GM19238 (cell line): ENCODE measurements around the gene CCDC167.

Experiments used
- DNase-seq: peaks from one replicate; pipeline ENCODE4 v3.0.0; 2011; ENCODE audit warnings: low spot score; ENCODE audit not compliant: insufficient read length

CCDC167 gene

GRCh38 chr6:37489697-37490336 lies 9.9 kb downstream of the CCDC167 start:
- no peak for DNase-seq

- DNase-seq, result no peak
Observed at GRCh38 chr6:37488476-37488875, 11.2 kb downstream of the CCDC167 start.

- DNase-seq, result no peak
Observed at GRCh38 chr6:37487591-37488380, 11.9 kb downstream of the CCDC167 start.

- DNase-seq, result no peak
Observed at GRCh38 chr6:37486121-37486839, 13.4 kb downstream of the CCDC167 start.

GRCh38 chr6:37485291-37485702 lies 14.4 kb downstream of the CCDC167 start:
- DNase-seq, result no peak

- DNase-seq, result no peak
Observed at GRCh38 chr6:37484786-37485170, 14.9 kb downstream of the CCDC167 start.

- DNase-seq, result peak; percentile 81
Observed at GRCh38 chr6:37483917-37484785, 15.5 kb downstream of the CCDC167 start.

GRCh38 chr6:37483252-37483901 lies 16.3 kb downstream of the CCDC167 start:
- DNase-seq, result no peak

- DNase-seq, result no peak
Observed at GRCh38 chr6:37482606-37483251, 17.0 kb downstream of the CCDC167 start.

GRCh38 chr6:37481711-37482605 lies 17.7 kb downstream of the CCDC167 start:
- no peak for DNase-seq

GRCh38 chr6:37480951-37481534 lies 18.6 kb downstream of the CCDC167 start:
- no peak for DNase-seq

- no peak for DNase-seq
Observed at GRCh38 chr6:37480118-37480736, 19.5 kb downstream of the CCDC167 start.

GRCh38 chr6:37479266-37479854 lies 20.3 kb downstream of the CCDC167 start:
- DNase-seq, result no peak

- no peak for DNase-seq
Observed at GRCh38 chr6:37478827-37479226, 20.9 kb downstream of the CCDC167 start.

GRCh38 chr6:37477656-37478435 lies 21.8 kb downstream of the CCDC167 start:
- no peak for DNase-seq

GRCh38 chr6:37477191-37477590 lies 22.5 kb downstream of the CCDC167 start:
- no peak for DNase-seq

GRCh38 chr6:37474316-37474715 lies 25.4 kb downstream of the CCDC167 start:
- no peak for DNase-seq
